Activated T-cell treated with anti-CD3 and anti-CD28 coated beads, Interleukin-2, amount 50 U/mL, for 48 hours (primary cell): ENCODE measurements around the gene NDNF.

ENCODE experiments used
- DNase-seq, 2 experiments: peaks; one replicate each; pipeline ENCODE4 v3.0.0-alpha.2; 2020

Gene NDNF

DNA sequence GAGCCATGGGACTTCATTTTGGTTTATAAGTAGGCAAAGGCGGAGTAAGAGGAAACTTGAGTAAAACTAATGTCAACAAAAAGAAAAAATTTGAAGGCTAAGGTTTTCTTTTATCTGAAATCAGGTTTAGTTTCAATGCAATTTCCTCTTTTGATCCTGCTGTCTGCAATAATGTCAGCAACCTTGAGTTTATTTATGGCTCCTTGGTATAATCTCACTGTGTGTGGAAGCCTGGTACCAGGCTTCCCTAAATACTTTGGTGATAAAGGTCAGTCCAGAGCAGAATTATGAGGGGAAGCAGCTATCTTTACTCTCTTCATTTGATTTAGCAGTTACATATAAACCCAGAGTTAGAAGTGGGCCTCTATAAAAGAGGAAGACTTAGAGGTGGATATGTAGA lies 57.8 kb downstream of the NDNF start:
- no peak for DNase-seq

DNA sequence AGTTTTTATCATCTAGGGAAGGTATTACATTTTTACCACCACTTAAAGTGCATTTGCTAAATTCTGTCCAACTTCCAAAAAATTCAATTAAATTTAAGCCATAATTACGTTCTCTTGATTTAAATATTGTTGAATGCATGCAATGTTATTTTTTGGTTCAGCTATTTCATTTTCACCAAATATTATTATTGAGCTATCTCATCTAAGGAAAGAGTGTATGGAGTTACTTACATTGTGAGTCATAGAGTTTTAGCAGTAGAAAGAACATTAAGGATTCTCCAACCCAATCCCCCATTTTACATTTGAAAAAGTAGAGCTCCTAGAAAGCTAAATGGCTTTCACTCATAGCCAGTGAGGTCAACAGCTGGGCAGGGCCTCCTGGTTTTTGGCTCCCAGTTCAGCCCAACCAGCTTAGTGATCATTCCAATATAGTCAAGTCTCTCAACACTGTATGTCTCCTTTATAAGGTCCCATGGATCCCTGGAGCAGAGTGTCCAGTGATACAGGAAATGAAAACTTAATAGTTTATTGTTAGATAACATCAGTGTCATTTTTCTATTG lies 60.5 kb downstream of the NDNF start:
- DNase-seq: no peak

DNA sequence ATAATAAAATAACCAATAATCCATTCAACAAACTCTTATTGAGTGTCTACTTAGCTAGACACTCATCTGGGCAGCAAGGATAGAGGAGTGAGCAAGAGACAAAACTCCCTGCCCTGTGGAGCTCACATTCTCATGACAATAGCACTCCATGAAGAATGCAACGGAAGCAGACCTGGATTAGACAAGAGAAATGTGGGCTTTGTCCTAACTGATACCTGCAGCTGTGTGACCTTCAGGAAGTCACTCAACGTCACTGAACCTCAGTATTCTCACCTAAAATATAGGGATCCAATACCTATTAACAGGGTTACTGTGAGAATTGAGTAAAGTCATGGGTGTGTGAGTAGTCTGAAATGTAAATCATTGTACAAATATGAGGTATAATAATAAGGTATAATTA lies 61.2 kb downstream of the NDNF start:
- DNase-seq: no peak

GRCh38 chr4:121009578-121010478 lies 62.5 kb downstream of the NDNF start:
- no peak for DNase-seq

- no peak for DNase-seq
Observed at GRCh38 chr4:121007660-121008059, 64.7 kb downstream of the NDNF start.

DNA sequence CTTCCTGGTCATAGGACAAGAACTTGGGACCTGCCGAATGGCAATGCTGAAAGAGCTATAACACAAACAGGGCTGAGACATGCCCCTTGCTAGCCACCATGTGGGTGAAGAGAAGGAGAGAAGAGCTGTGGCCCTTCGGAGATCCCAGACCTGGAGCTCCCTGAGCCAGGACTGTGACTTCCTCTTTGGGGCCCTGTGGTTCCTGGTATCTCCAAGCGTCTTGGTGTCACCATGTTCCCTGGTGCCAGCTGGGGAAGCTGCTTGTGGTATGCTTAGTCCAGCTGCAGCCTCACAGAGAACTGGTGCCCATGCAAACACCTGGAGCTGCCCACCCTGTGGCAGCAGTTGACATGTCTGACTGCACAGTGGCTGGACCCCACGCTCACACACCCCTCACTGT lies 68.5 kb downstream of the NDNF start:
- DNase-seq: no peak

GRCh38 chr4:120995266-120996010 lies 76.9 kb downstream of the NDNF start:
- no peak for DNase-seq

GRCh38 chr4:120994521-120994920 lies 77.8 kb downstream of the NDNF start:
- DNase-seq: no peak

DNA sequence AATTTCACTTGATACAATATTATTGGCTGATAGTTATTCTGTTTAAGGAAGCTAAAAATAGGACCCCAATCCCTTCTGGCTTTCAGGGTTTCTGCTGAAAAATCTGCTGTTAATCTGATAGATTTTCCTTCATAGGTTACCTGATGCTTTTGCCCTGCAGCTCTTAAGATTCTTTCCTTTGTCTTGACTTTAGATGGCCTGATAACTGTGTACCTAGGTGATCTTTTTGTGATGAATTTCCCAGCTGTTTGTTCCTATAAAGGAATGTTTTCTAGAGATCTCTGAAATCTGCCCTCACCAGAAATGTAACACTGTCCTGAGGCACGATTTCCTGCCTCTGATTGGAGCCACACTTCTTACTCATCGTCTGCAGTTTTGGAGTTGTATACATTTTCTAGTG lies 80.5 kb downstream of the NDNF start:
- no peak for DNase-seq

DNA sequence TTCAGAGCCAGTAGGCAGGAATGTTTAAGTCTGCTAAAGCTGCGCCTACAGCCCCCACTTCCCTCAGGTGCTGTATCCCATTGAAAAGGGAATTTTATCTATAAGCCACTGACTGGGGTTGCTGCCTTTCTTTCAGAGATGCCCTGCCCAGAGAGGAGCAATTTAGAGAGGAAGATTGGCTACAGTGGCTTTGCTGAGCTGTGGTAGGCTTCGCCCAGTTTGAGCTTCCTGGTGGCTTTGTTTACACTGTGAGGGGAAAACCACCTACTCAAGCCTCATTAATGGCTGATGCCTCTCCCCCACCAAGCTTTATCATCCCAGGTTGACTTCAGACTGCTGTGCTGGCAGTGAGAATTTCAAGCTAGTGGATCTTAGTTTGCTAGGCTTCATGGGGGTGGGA lies 82.1 kb downstream of the NDNF start:
- DNase-seq: no peak
